C4-2B (cell line): Measurements from ENCODE around the gene ELMO1.

Experiments
- H3K27ac ChIP-seq: fragments of 450-650 bp; 2 replicates; pipeline ENCODE4 v1.5.1; 2017
- CTCF ChIP-seq: fragments of 450-650 bp; conservative IDR thresholded peaks from 2 replicates; pipeline ENCODE4 v1.5.1; 2017; ENCODE audit warnings: mild to moderate bottlenecking
- ZFX ChIP-seq: fragments of 450-650 bp; IDR thresholded peaks from 2 replicates; pipeline ENCODE4 v1.6.1; 2017

Gene ELMO1

DNA sequence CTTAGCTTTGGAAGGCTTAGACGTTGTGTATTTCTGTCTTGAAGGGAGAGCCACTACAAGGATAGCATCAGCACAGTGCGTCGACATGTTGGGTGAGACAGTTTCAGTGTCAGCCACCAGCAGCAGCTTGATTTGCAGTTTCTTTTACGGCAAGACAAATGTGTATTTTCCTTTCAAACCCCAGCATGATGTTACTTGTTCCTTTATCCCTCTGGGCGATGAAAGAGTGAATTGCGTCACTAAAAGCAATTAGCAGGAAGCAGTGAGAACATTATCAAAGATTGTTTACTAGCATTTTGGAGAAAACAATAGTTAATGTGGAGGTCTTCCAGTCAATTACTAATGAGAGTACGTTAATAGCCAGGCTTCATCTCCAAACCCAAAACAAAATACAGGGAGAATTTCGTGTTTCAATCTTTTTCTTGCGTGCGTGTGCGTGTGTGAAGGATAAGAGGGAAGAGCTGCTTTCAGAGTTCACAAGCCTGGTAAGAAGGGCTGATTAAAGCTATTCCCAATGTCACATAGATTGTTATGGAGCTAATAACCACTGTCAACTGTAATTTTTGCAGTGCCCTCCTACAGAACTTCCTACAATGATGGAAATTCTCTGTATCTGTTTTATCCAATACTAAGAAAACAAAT, 567.3 kb downstream of the ELMO1 start:
- H3K27ac ChIP-seq, result no peak overlapping the region
- TF ChIP-seq CTCF, result no peak
- no peak for TF ChIP-seq ZFX

DNA sequence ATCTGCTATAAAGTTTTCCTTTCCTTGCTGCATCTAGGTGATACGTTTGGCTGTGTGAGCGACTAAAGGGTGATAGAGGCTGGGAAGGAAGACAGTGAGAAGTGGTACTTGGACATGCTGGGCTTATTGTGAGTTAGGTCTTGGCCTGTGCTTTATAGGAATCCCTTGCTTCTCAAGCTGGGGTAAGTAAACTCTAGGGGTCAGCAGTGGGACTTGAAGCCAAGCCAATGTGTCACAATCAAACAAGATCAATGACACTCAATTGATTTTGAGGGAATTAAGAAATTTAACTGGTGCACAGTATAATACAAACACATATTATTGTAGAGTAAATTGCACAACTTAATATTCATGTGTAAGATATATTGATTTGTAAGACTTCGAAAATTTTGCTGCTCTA, 568.6 kb downstream of the ELMO1 start:
- TF ChIP-seq CTCF, result no peak
- H3K27ac ChIP-seq, result no peak overlapping the region

- H3K27ac ChIP-seq, result no peak overlapping the region
- TF ChIP-seq ZFX, result no peak
- no peak for TF ChIP-seq CTCF
These were observed 569.6 kb downstream of the ELMO1 start for GRCh38 chr7:36879021-36879420.

DNA sequence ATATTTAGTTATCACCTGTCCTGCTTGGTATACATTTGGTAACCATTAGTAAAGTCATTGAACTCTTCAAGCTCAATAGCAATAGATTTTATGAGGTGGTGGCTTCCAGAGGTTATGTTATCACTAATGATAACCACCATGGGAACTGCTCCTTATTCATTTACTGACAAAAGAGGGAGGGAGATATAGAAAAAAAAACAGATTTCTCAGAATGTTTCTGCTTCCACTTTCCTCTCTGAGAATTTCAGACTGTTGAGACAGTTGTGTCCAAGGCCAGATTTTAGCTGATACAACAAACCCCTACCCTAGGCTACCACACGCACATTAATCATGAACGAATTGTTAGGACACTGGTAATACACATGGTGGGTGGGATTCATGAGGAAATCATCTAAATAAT, 570.4 kb downstream of the ELMO1 start:
- no peak overlapping the region for H3K27ac ChIP-seq
- no peak for TF ChIP-seq ZFX
- TF ChIP-seq CTCF, result no peak

- TF ChIP-seq ZFX (no peak), CTCF (no peak)
- no peak overlapping the region for H3K27ac ChIP-seq
These were observed 572.9 kb downstream of the ELMO1 start for GRCh38 chr7:36875794-36876193.

DNA sequence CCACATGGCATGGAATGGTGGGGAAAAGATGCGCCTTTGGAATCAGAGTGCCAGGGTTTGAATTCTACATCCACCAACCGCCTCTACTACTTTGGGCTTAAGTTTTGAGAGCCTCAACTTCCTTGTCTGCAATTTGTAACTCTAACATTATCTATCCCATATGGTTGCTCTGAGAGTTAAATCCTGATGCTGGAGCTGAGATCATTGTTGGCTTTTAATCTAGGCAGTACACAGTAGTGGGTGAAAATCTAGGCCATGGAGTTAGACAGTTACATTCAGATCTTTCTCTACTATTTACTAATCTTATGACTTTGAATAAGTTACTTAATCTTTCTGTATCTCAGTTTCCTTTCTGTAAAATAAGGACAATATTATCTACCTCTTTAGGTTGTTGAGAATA, 574.6 kb downstream of the ELMO1 start:
- no peak overlapping the region for H3K27ac ChIP-seq
- TF ChIP-seq CTCF (no peak), ZFX (no peak)

- TF ChIP-seq ZFX, result no peak
- no peak for TF ChIP-seq CTCF
- no peak overlapping the region; the same call in 1 of the 2 replicates for H3K27ac ChIP-seq
These were observed 576.8 kb downstream of the ELMO1 start for GRCh38 chr7:36871863-36872262.
